NCI-H1417 treated with DMSO at 0.1 percent for 48 hours (cell line): ENCODE results near the gene MEF2D.

Experiments used
- DNase-seq: peaks from one replicate; lab custom pipeline; 2025; lab: John Stamatoyannopoulos, UW

The MEF2D gene

GRCh38 chr1:156500543-156500792, at the start of gene MEF2D:
TSS of gene MEF2D (minus strand) at chr1:156500775. CDS start at chr1:156483292, 17,483 bp downstream.
- DNase-seq: no peak

- no peak for DNase-seq
Measured at GRCh38 chr1:156550346-156550745, 49.8 kb upstream of the MEF2D start.

- DNase-seq: no peak
Measured at GRCh38 chr1:156549831-156550230, 49.3 kb upstream of the MEF2D start.

- DNase-seq: no peak
Measured at GRCh38 chr1:156549390-156549789, 48.8 kb upstream of the MEF2D start.

GRCh38 chr1:156547982-156548381, 47.4 kb upstream of the MEF2D start:
- DNase-seq: no peak

- no peak for DNase-seq
Measured at GRCh38 chr1:156547434-156547833, 46.9 kb upstream of the MEF2D start.

- no peak for DNase-seq
Measured at GRCh38 chr1:156546267-156546666, 45.7 kb upstream of the MEF2D start.

- no peak for DNase-seq
Measured at GRCh38 chr1:156544592-156545102, 44.1 kb upstream of the MEF2D start.

GRCh38 chr1:156543066-156543465, 42.5 kb upstream of the MEF2D start:
- no peak for DNase-seq

GRCh38 chr1:156540955-156541354, 40.4 kb upstream of the MEF2D start:
- DNase-seq: no peak

- no peak for DNase-seq
Measured at GRCh38 chr1:156539818-156540355, 39.3 kb upstream of the MEF2D start.

- no peak for DNase-seq
Measured at GRCh38 chr1:156538711-156539440, 38.3 kb upstream of the MEF2D start.

GRCh38 chr1:156537027-156537426, 36.5 kb upstream of the MEF2D start:
- no peak for DNase-seq

- no peak for DNase-seq
Measured at GRCh38 chr1:156534424-156535060, 34.0 kb upstream of the MEF2D start.

- DNase-seq: no peak
Measured at GRCh38 chr1:156533568-156534220, 33.1 kb upstream of the MEF2D start.

GRCh38 chr1:156532374-156532773, 31.8 kb upstream of the MEF2D start:
- DNase-seq: no peak

- no peak for DNase-seq
Measured at GRCh38 chr1:156530006-156530405, 29.4 kb upstream of the MEF2D start.

- DNase-seq: no peak
Measured at GRCh38 chr1:156528875-156529425, 28.4 kb upstream of the MEF2D start.

GRCh38 chr1:156528231-156528630, 27.7 kb upstream of the MEF2D start:
- no peak for DNase-seq

- no peak for DNase-seq
Measured at GRCh38 chr1:156527584-156527983, 27.0 kb upstream of the MEF2D start.

GRCh38 chr1:156525856-156526489, 25.4 kb upstream of the MEF2D start:
- DNase-seq: no peak

- no peak for DNase-seq
Measured at GRCh38 chr1:156525071-156525501, 24.5 kb upstream of the MEF2D start.
